DND-41 (cell line): ENCODE measurements around the gene NCCRP1.

Source experiments
- ATAC-seq: fragments of 200-7000 bp; cut with Tn5 transposase; 3 replicates; pipeline ENCODE4 v1.9.1; 2021; ENCODE audit warnings: low read depth; ENCODE audit not compliant: insufficient read depth
- DNase-seq: peaks from one replicate; pipeline ENCODE4 v3.0.0-alpha.2; 2020
- H2AFZ ChIP-seq: 2 replicates; pipeline ENCODE4 v1.6.0; 2012; ENCODE audit warnings: low read depth, low read length
- H3K27ac ChIP-seq: 2 replicates; pipeline ENCODE4 v1.5.1; 2012; ENCODE audit warnings: low read length, inconsistent platforms
- H3K27me3 ChIP-seq: fragments of 200-600 bp; sonication (generic); 2 replicates; pipeline ENCODE4 v1.6.0; 2012; ENCODE audit warnings: low read length, mild to moderate bottlenecking, inconsistent platforms; ENCODE audit not compliant: insufficient read depth, poor library complexity
- H3K36me3 ChIP-seq: 2 replicates; pipeline ENCODE4 v1.5.1; 2012; ENCODE audit warnings: low read length, inconsistent platforms; ENCODE audit not compliant: insufficient read depth
- H3K4me1 ChIP-seq: 2 replicates; pipeline ENCODE4 v1.5.1; 2012; ENCODE audit warnings: mild to moderate bottlenecking, low read length; ENCODE audit not compliant: insufficient read depth
- H3K4me2 ChIP-seq: 2 replicates; pipeline ENCODE4 v1.6.0; 2012; ENCODE audit warnings: mild to moderate bottlenecking, moderate library complexity, low read length, inconsistent platforms; ENCODE audit not compliant: insufficient read depth
- H3K4me3 ChIP-seq, 2 experiments: fragments of 200-600 bp in 1 of 2; shearing (Covaris generic) in 1 of 2; 2 replicates each; pipeline ENCODE4 v1.5.1; 2012 to 2016; ENCODE audit warnings: inconsistent platforms in 2 of 2, low read length in 2 of 2, mild to moderate bottlenecking in 2 of 2, low read depth in 1 of 2, moderate library complexity in 1 of 2
- H3K79me2 ChIP-seq: 2 replicates; pipeline ENCODE4 v1.6.0; 2012; ENCODE audit warnings: low read length, inconsistent platforms; ENCODE audit not compliant: insufficient read depth
- H3K9ac ChIP-seq: 2 replicates; pipeline ENCODE4 v1.6.0; 2012; ENCODE audit warnings: low read depth, mild to moderate bottlenecking, inconsistent platforms, low read length, moderate library complexity
- H3K9me3 ChIP-seq: 2 replicates; pipeline ENCODE4 v1.5.1; 2012; ENCODE audit warnings: low read length, moderate library complexity, mild to moderate bottlenecking, inconsistent platforms; ENCODE audit not compliant: insufficient read depth, severe bottlenecking
- H4K20me1 ChIP-seq: 2 replicates; pipeline ENCODE4 v1.6.0; 2012; ENCODE audit warnings: low read length; ENCODE audit not compliant: insufficient read depth
- CTCF ChIP-seq: IDR thresholded peaks from 2 replicates; pipeline ENCODE4 v1.5.1; 2012; ENCODE audit warnings: borderline replicate concordance, low read length, moderate library complexity, mild to moderate bottlenecking; ENCODE audit not compliant: poor library complexity, severe bottlenecking; ENCODE audit errors: extremely low read depth
- EZH2 ChIP-seq: IDR thresholded peaks from 3 replicates; pipeline ENCODE4 v1.6.1; 2012; ENCODE audit warnings: borderline replicate concordance, low read depth, mild to moderate bottlenecking, moderate library complexity, low read length, inconsistent platforms; ENCODE audit not compliant: severe bottlenecking

Gene NCCRP1

DNA sequence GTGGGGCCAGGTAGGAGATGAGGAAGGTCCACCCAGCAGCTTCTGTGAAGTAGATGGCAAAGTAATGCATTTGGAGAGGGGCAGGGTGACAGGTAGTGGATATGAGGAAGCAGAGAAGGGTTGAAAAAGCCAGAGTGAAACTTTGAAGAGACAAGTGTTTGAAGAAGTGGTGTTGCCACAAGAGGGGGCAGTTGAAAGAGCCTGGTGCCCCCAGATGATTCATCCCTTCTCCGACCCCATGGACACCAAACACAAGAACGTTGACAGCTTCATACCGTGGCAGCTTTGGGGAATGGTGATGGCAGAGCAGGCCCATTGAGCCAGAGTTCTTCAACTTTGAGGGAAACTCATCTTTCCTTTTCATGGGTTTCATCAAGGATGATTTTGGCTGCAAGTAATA, 28.1 kb downstream of the NCCRP1 start:
- H3K27ac ChIP-seq, result no peak overlapping the region
- no peak overlapping the region for H3K4me2 ChIP-seq
- no peak overlapping the region for H3K4me3 ChIP-seq
- no peaks in the 10 kb centered on the region for H4K20me1 ChIP-seq
- no peaks in the 10 kb centered on the region for H3K4me1 ChIP-seq
- H3K36me3 ChIP-seq, result no peaks in the 10 kb centered on the region
- ATAC-seq (no peak), DNase-seq (no peak)
- H3K27me3 ChIP-seq, result no peaks in the 10 kb centered on the region
- H2AFZ ChIP-seq, result no peak overlapping the region
- H3K9ac ChIP-seq, result no peak overlapping the region
- H3K9me3 ChIP-seq, result no peaks in the 10 kb centered on the region
- H3K79me2 ChIP-seq, result no peaks in the 10 kb centered on the region
- no peak for TF ChIP-seq CTCF
- TF ChIP-seq EZH2, result no peak

DNA sequence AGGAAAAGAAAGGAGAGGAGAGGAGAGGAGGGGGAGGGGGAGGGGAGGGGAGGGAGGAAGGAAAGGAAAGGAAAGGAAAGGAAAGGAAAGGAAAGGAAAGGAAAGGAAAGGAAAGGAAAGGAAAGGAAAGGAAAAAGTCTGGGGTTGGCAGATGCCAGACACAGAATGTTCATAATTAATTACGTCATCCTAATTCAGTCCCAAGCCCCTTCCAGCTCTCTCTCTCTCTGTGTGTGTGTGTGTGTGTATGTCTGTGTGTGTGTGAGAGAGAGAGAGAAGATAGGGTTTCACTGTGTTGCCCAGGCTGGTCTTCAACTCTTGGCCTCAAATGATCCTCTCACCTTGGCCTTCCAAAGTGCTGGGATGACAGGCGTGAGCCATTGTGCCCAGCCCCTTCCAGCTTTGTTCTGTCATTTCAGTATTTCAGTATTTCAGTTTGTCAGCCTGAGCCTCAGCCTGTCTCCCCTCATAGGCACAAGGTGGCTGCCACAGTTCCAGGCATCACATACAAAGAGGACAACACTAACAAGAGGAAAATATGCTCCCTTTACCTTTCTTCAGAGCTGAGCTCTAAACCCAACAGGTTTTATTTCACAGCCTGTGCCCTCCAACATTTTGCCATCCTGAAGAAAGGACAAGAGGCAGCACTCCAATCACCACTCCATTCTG, 33.5 kb downstream of the NCCRP1 start:
- H2AFZ ChIP-seq, result no peak overlapping the region
- H3K27ac ChIP-seq, result no peak overlapping the region
- no peaks in the 10 kb centered on the region for H3K4me1 ChIP-seq
- no peak for DNase-seq
- no peaks in the 10 kb centered on the region for H3K9me3 ChIP-seq
- H3K36me3 ChIP-seq, result no peaks in the 10 kb centered on the region
- no peaks in the 10 kb centered on the region for H3K79me2 ChIP-seq
- TF ChIP-seq EZH2 (no peak), CTCF (no peak)
- no peaks in the 10 kb centered on the region for H3K27me3 ChIP-seq
- H3K9ac ChIP-seq, result no peak overlapping the region
- H4K20me1 ChIP-seq, result no peaks in the 10 kb centered on the region
- no peak overlapping the region for H3K4me3 ChIP-seq
- H3K4me2 ChIP-seq, result no peak overlapping the region
- ATAC-seq, result no peak

DNA sequence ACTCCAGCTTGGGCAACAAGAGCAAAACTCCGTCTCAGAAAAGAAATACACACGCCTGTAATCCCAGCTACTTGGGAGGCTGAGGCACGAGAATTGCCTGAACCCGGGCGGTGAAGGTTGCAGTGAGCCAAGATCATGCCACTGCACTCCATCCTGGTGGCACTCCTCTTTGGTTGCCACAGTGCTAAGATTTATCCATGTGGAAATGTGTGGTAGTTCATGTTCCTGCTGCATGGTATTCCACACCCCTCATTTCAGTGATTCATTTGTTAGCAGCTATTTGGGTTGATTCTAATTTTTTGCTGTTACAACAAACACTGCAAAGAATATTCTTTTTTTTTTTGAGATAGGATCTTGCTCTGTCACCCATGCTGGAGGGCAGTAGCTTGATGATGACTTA, 35.9 kb downstream of the NCCRP1 start:
- Histone ChIP-seq H3K9ac (no peak overlapping the region), H3K36me3 (no peaks in the 10 kb centered on the region), H3K4me2 (no peak overlapping the region), H4K20me1 (no peaks in the 10 kb centered on the region), H2AFZ (no peak overlapping the region), H3K4me3 (no peak overlapping the region), H3K27ac (no peak overlapping the region), H3K79me2 (no peaks in the 10 kb centered on the region), H3K27me3 (no peaks in the 10 kb centered on the region), H3K9me3 (no peaks in the 10 kb centered on the region), H3K4me1 (peaks cover 3% of the 10 kb centered on the region)
- TF ChIP-seq EZH2 (no peak), CTCF (no peak)
- no peak for DNase-seq
- ATAC-seq, result no peak
